SK-N-SH (cell line): Measurements from ENCODE around the gene RNF167.

Experiments
- CTCF ChIP-seq: fragments of 200-600 bp; sonication (generic); IDR thresholded peaks from 2 replicates; pipeline ENCODE4 v1.6.1; 2017; ENCODE audit warnings: antibody characterized with exemption, mild to moderate bottlenecking, moderate library complexity
- FOXM1 ChIP-seq: IDR thresholded peaks from 2 replicates; pipeline ENCODE4 v1.4.0; 2012; ENCODE audit warnings: low read depth, mild to moderate bottlenecking
- GATA2 ChIP-seq: sonication (generic); formaldehyde crosslinking; IDR thresholded peaks from 2 replicates; pipeline ENCODE4 v1.5.0; 2020; ENCODE audit warnings: mild to moderate bottlenecking, missing genetic modification reagents
- RCOR1 ChIP-seq: fragments of 150-350 bp; IDR thresholded peaks from 2 replicates; pipeline ENCODE4 v1.6.1; 2017; ENCODE audit warnings: antibody characterized with exemption, low read length
- TCF12 ChIP-seq: IDR thresholded peaks from 2 replicates; pipeline ENCODE4 v1.4.0; 2012
- TF ChIP-seq, protein P1 (sequence below): fragments of 150-350 bp; IDR thresholded peaks from 2 replicates; pipeline ENCODE4 v1.6.1; 2017; ENCODE audit warnings: antibody characterized with exemption, low read length, low read depth, borderline replicate concordance

DNA sequence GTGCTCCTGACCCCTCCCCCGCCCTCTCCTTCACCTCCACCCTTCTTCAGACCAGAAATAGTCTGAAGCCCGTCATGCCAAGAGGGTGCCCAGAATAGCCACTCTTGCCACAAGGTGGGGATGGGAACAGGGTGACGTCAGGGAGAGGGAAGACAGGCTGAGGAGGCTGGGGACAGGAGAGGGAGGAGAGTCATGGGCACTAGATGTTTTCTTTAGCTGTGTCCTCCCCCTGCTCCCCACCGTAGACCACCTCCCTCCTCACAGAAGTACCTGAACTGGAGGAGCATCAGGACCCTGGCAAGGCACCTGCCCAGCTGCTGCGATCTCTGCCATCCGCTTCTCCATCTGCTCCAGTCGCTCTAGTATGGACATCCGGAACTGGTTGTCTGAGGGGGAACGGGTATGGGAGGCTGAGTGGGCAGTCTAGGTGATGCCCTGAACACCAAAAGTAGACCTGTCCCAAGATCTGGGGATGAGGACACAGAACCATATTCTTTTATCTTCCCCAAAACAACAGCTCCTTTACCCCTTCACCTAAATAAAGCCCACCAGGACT lies 34.1 kb downstream of the RNF167 start:
- TF ChIP-seq CTCF: no peak
- no peak for TF ChIP-seq FOXM1
- TF ChIP-seq, protein P1, sequence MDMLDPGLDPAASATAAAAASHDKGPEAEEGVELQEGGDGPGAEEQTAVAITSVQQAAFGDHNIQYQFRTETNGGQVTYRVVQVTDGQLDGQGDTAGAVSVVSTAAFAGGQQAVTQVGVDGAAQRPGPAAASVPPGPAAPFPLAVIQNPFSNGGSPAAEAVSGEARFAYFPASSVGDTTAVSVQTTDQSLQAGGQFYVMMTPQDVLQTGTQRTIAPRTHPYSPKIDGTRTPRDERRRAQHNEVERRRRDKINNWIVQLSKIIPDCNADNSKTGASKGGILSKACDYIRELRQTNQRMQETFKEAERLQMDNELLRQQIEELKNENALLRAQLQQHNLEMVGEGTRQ: no peak
- TF ChIP-seq TCF12: no peak
- no peak for TF ChIP-seq GATA2 (CRISPR knock-in tag)
- no peak for TF ChIP-seq RCOR1
